ENCODE results near the gene ZP3. TPM values are rescaled to one million over a fixed set of nuclear protein-coding genes. Genes with fewer than 3 reads are reported as not detected.
"Not testable (repeated sequence)": the region's sequence is repeated elsewhere in the genome, so short reads cannot be mapped to it uniquely, and the experiment has no call there.

Gene ZP3
- total RNA-seq, 1 donor from 2014 or later, result not detected

GRCh38 chr7:76383089-76383944, 41.4 kb upstream of the ZP3 start:
- TF ChIP-seq CTCF (IDR thresholded peaks at IDR 0.05; ENCODE audit: borderline replicate concordance), result no peak
- Histone ChIP-seq H3K27ac (replicated peaks) (peak overlapping the region; percentile 52), H3K36me3 (no peaks in the 10 kb centered on the region), H3K4me1 (peaks cover 26% of the 10 kb centered on the region), H3K4me3 (no peak overlapping the region), H3K27me3 (ENCODE audit: low read depth) (no peaks in the 10 kb centered on the region), H3K9me3 (replicated peaks) (no peaks in the 10 kb centered on the region)
- no peak for DNase-seq
- intact Hi-C loops (cut with micrococcal nuclease), result no loop called here

GRCh38 chr7:76386691-76387260, 38.0 kb upstream of the ZP3 start:
- Histone ChIP-seq H3K27ac (replicated peaks) (no peak overlapping the region), H3K27me3 (ENCODE audit: low read depth) (no peaks in the 10 kb centered on the region), H3K36me3 (no peaks in the 10 kb centered on the region), H3K9me3 (replicated peaks) (no peaks in the 10 kb centered on the region), H3K4me3 (no peak overlapping the region), H3K4me1 (peaks cover 9% of the 10 kb centered on the region)
- intact Hi-C loops (cut with micrococcal nuclease), result no loop called here
- no peak for DNase-seq
- no peak for TF ChIP-seq CTCF (IDR thresholded peaks at IDR 0.05; ENCODE audit: borderline replicate concordance)

- H3K36me3 ChIP-seq; intact Hi-C loops (cut with micrococcal nuclease); H3K4me3 ChIP-seq; DNase-seq; H3K27me3 ChIP-seq (ENCODE audit: low read depth); H3K27ac ChIP-seq (replicated peaks); H3K9me3 ChIP-seq (replicated peaks): not testable (repeated sequence)
- H3K4me1 ChIP-seq, result peaks cover 14% of the 10 kb centered on the region
These were observed 37.0 kb upstream of the ZP3 start for GRCh38 chr7:76387789-76388188.

- Histone ChIP-seq H3K36me3 (no peaks in the 10 kb centered on the region), H3K4me1 (peaks cover 23% of the 10 kb centered on the region), H3K9me3 (replicated peaks) (no peaks in the 10 kb centered on the region), H3K27ac (replicated peaks) (no peak overlapping the region), H3K27me3 (ENCODE audit: low read depth) (no peaks in the 10 kb centered on the region), H3K4me3 (no peak overlapping the region)
- no peak for DNase-seq
- intact Hi-C loops (cut with micrococcal nuclease), result no loop called here
- no peak for TF ChIP-seq CTCF (IDR thresholded peaks at IDR 0.05; ENCODE audit: borderline replicate concordance)
These were observed 34.7 kb upstream of the ZP3 start for GRCh38 chr7:76390092-76390491.

- Histone ChIP-seq H3K4me3 (peak overlapping the region; percentile 70), H3K27ac (replicated peaks) (peak overlapping the region; percentile 90), H3K4me1 (peaks cover 33% of the 10 kb centered on the region), H3K27me3 (ENCODE audit: low read depth) (no peaks in the 10 kb centered on the region), H3K9me3 (replicated peaks) (no peaks in the 10 kb centered on the region), H3K36me3 (no peaks in the 10 kb centered on the region)
- DNase-seq, result no peak
- intact Hi-C loops (cut with micrococcal nuclease), result no loop called here
- no peak for TF ChIP-seq CTCF (IDR thresholded peaks at IDR 0.05; ENCODE audit: borderline replicate concordance)
These were observed 32.1 kb upstream of the ZP3 start for GRCh38 chr7:76392531-76393115.

All from left ventricle myocardium inferior (tissue), 1 donor.